Astrocyte (in vitro differentiated cells and primary cell): ENCODE data around the gene OR52M1.

Experiments used
- CTCF ChIP-seq: IDR thresholded peaks from 2 replicates; pipeline ENCODE4 v1.5.1; 2011; ENCODE audit warnings: low read depth, mild to moderate bottlenecking, inconsistent platforms, low read length, moderate library complexity; ENCODE audit not compliant: insufficient read depth
- EZH2 ChIP-seq: IDR thresholded peaks from 2 replicates; pipeline ENCODE4 v1.6.1; 2012; ENCODE audit warnings: mild to moderate bottlenecking, low read length, inconsistent platforms; ENCODE audit not compliant: insufficient read depth

GRCh38 chr11:4543561-4543960 is 1.4 kb upstream of the OR52M1 start:
- TF ChIP-seq CTCF = no peak
- no peak for TF ChIP-seq EZH2
